GDM1 (cell line): ENCODE measurements around the gene ANO7.

Experiments used
- DNase-seq: peaks from one replicate; lab custom pipeline; 2025; lab: John Stamatoyannopoulos, UW

Gene ANO7

GRCh38 chr2:241273210-241274020 lies 84.9 kb downstream of the ANO7 start:
- no peak for DNase-seq

GRCh38 chr2:241274127-241274526 lies 85.7 kb downstream of the ANO7 start:
- DNase-seq, result no peak
